GM12878 (cell line): Measurements from ENCODE around the gene KIF9. TPM values are rescaled to one million over a fixed set of nuclear protein-coding genes. Genes with fewer than 3 reads are reported as not detected.

Experiments used
- ATAC-seq: fragments of 200-7000 bp; cut with Tn5 transposase; 3 replicates; pipeline ENCODE4 v1.9.1; 2020; ENCODE audit warnings: mild to moderate bottlenecking, moderate library complexity
- BruUV-seq: library from RNA; stranded (reverse); fragments of 400-500 nt; replicated peaks from 2 replicates; lab custom pipeline; 2021; lab: Mats Ljungman, UMichigan
- CTCF ChIA-PET: fragments of 300-600 bp; sonication (Branson Sonifier 250); formaldehyde crosslinking; extraction: SDS; loops from one replicate; lab custom pipeline; 2021; ENCODE audit warnings: inconsistent platforms; lab: Yijun Ruan, JAX
- POLR2A ChIA-PET: fragments of 350-600 bp; formaldehyde crosslinking; extraction: SDS; loops from one replicate; lab custom pipeline; 2021; ENCODE audit warnings: inconsistent platforms; lab: Charles Lee
- RAD21 ChIA-PET: fragments of 300-600 bp; sonication (Branson Sonifier 250); formaldehyde crosslinking; loops from one replicate; lab custom pipeline; 2023; ENCODE audit warnings: antibody characterized with exemption; ENCODE audit not compliant: unreplicated experiment; lab: Charles Lee
- SMC1A ChIA-PET: fragments of 300-600 bp; sonication (Branson Sonifier 250); formaldehyde crosslinking; loops from one replicate; lab custom pipeline; 2023; ENCODE audit not compliant: unreplicated experiment, uncharacterized antibody; lab: Charles Lee
- DNase-seq: peaks from one replicate; pipeline ENCODE4 v3.0.0-alpha.2; 2011; ENCODE audit warnings: low read depth, low spot score
- FAIRE-seq: peaks from 3 replicates; lab custom pipeline; 2011; peaks lifted over from hg19 to GRCh38; lab: Jason Lieb, UNC
- H2AFZ ChIP-seq: 2 replicates; pipeline ENCODE4 v1.6.0; 2011; ENCODE audit warnings: low read depth, low read length, control low read depth; ENCODE audit not compliant: control insufficient read depth
- H3K27ac ChIP-seq: 2 replicates; pipeline ENCODE4 v1.5.1; 2011; ENCODE audit warnings: control low read depth; ENCODE audit not compliant: control insufficient read depth, insufficient read depth
- H3K27me3 ChIP-seq, 2 experiments: replicated peaks in 1 of 2; 2 replicates each; pipeline versions ENCODE4 v1.6.0 to v1.6.1; 2011; ENCODE audit warnings: low read length in 1 of 2; ENCODE audit not compliant: control insufficient read depth in 2 of 2, insufficient read depth in 2 of 2
- H3K36me3 ChIP-seq, 2 experiments: 2 replicates each; pipeline ENCODE4 v1.5.1; 2011; ENCODE audit warnings: low read length in 1 of 2; ENCODE audit not compliant: control insufficient read depth in 2 of 2, insufficient read depth in 2 of 2
- H3K4me1 ChIP-seq: 2 replicates; pipeline ENCODE4 v1.6.1; 2011; ENCODE audit warnings: mild to moderate bottlenecking, low read length, moderate library complexity, mixed read lengths; ENCODE audit not compliant: control insufficient read depth, insufficient read depth
- H3K4me2 ChIP-seq: 2 replicates; pipeline ENCODE4 v1.6.0; 2011; ENCODE audit warnings: control low read depth; ENCODE audit not compliant: control insufficient read depth, insufficient read depth
- H3K4me3 ChIP-seq: fragments of 200-600 bp; sonication (generic); 2 replicates; pipeline ENCODE4 v1.5.1; 2016
- H3K79me2 ChIP-seq: 2 replicates; pipeline ENCODE4 v1.6.0; 2011; ENCODE audit warnings: low read length; ENCODE audit not compliant: control insufficient read depth, insufficient read depth
- H3K9ac ChIP-seq: 2 replicates; pipeline ENCODE4 v1.8.0; 2011; ENCODE audit warnings: low read length, control low read depth, mixed read lengths; ENCODE audit not compliant: control insufficient read depth, insufficient read depth
- H3K9me3 ChIP-seq: replicated peaks from 3 replicates; pipeline ENCODE4 v1.5.1; 2011; ENCODE audit warnings: mild to moderate bottlenecking, low read length; ENCODE audit not compliant: control insufficient read depth, insufficient read depth
- H4K20me1 ChIP-seq: 2 replicates; pipeline ENCODE4 v1.6.0; 2011; ENCODE audit not compliant: control insufficient read depth, insufficient read depth
- BCL11A ChIP-seq: IDR thresholded peaks from 2 replicates; pipeline ENCODE4 v1.6.1; 2011; ENCODE audit warnings: low read depth, low read length
- CBFB ChIP-seq: IDR thresholded peaks from 2 replicates; pipeline ENCODE4 v1.6.1; 2016; ENCODE audit warnings: antibody characterized with exemption, low read depth
- CREM ChIP-seq: IDR thresholded peaks from 2 replicates; pipeline ENCODE4 v1.6.1; 2014; ENCODE audit warnings: antibody characterized with exemption, low read depth
- EED ChIP-seq: sonication (generic); IDR thresholded peaks from 2 replicates; pipeline ENCODE4 v1.6.1; 2016; ENCODE audit warnings: antibody characterized with exemption, low read depth
- FOXM1 ChIP-seq: IDR thresholded peaks from 2 replicates; pipeline ENCODE4 v1.6.1; 2012; ENCODE audit warnings: low read depth, mild to moderate bottlenecking, inconsistent platforms, low read length, moderate library complexity
- IKZF1 ChIP-seq: fragments of 450-650 bp; conservative IDR thresholded peaks from 2 replicates; pipeline ENCODE4 v1.6.1; 2017; ENCODE audit warnings: antibody characterized with exemption, mild to moderate bottlenecking
- IKZF2 ChIP-seq, 2 experiments: fragments of 450-650 bp; IDR thresholded peaks; 2 replicates each; pipeline ENCODE4 v1.6.1; 2017; ENCODE audit warnings: mild to moderate bottlenecking in 2 of 2, moderate library complexity in 2 of 2
- KAT2A ChIP-seq: conservative IDR thresholded peaks from 2 replicates; pipeline ENCODE4 v1.6.1; 2011; ENCODE audit warnings: low read depth, low read length; ENCODE audit not compliant: control insufficient read depth
- MEF2B ChIP-seq: fragments of 450-650 bp; IDR thresholded peaks from 2 replicates; pipeline ENCODE4 v1.6.1; 2018; ENCODE audit warnings: mild to moderate bottlenecking, moderate library complexity; ENCODE audit not compliant: partially characterized antibody, poor library complexity, severe bottlenecking
- MTA2 ChIP-seq: fragments of 450-650 bp; IDR thresholded peaks from 2 replicates; pipeline ENCODE4 v1.6.1; 2016; ENCODE audit warnings: low read depth, mild to moderate bottlenecking, moderate library complexity
- NFIC ChIP-seq: IDR thresholded peaks from 2 replicates; pipeline ENCODE4 v1.6.1; 2012; ENCODE audit warnings: low read depth, mild to moderate bottlenecking, inconsistent platforms, low read length, moderate library complexity
- RAD21 ChIP-seq: IDR thresholded peaks from 2 replicates; pipeline ENCODE4 v1.6.1; 2011; ENCODE audit warnings: mild to moderate bottlenecking, low read depth, low read length, moderate library complexity; ENCODE audit not compliant: insufficient read depth
- RB1 ChIP-seq: fragments of 450-650 bp; formaldehyde crosslinking; IDR thresholded peaks from 2 replicates; pipeline ENCODE4 v1.6.1; 2017; ENCODE audit warnings: mild to moderate bottlenecking, borderline replicate concordance
- RBBP5 ChIP-seq: fragments of 200-600 bp; sonication (generic); conservative IDR thresholded peaks from 2 replicates; pipeline ENCODE4 v1.6.1; 2016
- RUNX3 ChIP-seq: IDR thresholded peaks from 2 replicates; pipeline ENCODE4 v1.6.1; 2012; ENCODE audit warnings: low read length, inconsistent platforms
- SPI1 ChIP-seq: IDR thresholded peaks from 2 replicates; pipeline ENCODE4 v1.6.1; 2011; ENCODE audit warnings: low read depth, mild to moderate bottlenecking, low read length, moderate library complexity, borderline replicate concordance; ENCODE audit not compliant: insufficient read depth
- TCF12 ChIP-seq: IDR thresholded peaks from 2 replicates; pipeline ENCODE4 v1.6.1; 2011; ENCODE audit warnings: low read depth, mild to moderate bottlenecking, low read length
- ZNF622 ChIP-seq: fragments of 450-650 bp; IDR thresholded peaks from 2 replicates; pipeline ENCODE4 v1.6.1; 2017; ENCODE audit warnings: mild to moderate bottlenecking, inconsistent platforms
- WGBS: methylation state at CpG from one replicate; pipeline ENCODE4 v1.1.6; 2016; ENCODE audit warnings: low lambda C conversion rate; ENCODE audit not compliant: insufficient replicate concordance, insufficient coverage; ENCODE audit errors: missing lambda C conversion rate; 5-methylcytosine and 5-hydroxymethylcytosine counted together
- in situ Hi-C: fragments of 300-500 bp; cut with MboI; formaldehyde crosslinking; loops from 9 replicates; pipeline ENCODE4 v1.14.3; 2018; ENCODE audit warnings: mixed read lengths
- intact Hi-C: fragments of 100-400 bp; cut with micrococcal nuclease; formaldehyde crosslinking; loops from one replicate; pipeline ENCODE4 v1.14.2; 2022; ENCODE audit not compliant: unreplicated experiment
- polyA plus RNA-seq, 11 experiments: library from polyadenylated mRNA; depleted of rRNA in 4 of 11; unstranded in 6 of 11; stranded (reverse) in 5 of 11; fragments of >200 nt; fragmentation: Nextera tagmentation in 4 of 11; fragmentation: Illumina TruSeq in 1 of 11; extraction: Ambion mirVana in 4 of 11; extraction: Trizol in 1 of 11; gene quantifications; 1 replicate in 1 of 11; 2 replicates in 10 of 11; pipeline versions ENCODE4 v1.2.1 to v1.2.3, GENCODE V29; 2011 to 2016; ENCODE audit warnings: inconsistent platforms in 2 of 11, missing spikeins in 2 of 11, low read depth in 1 of 11
- total RNA-seq, 4 experiments: library from RNA; depleted of rRNA in 3 of 4; stranded (reverse); fragments of >200 nt in 3 of 4; fragmentation: Illumina TruSeq in 1 of 4; extraction: Trizol in 1 of 4; gene quantifications; 2 replicates each; pipeline versions ENCODE4 v1.2.1 to v1.2.3, GENCODE V29; 2013 to 2021
- TF ChIP-seq, protein P1 (sequence below): fragments of 450-650 bp; formaldehyde crosslinking; IDR thresholded peaks from 2 replicates; pipeline ENCODE4 v1.4.0; 2022; ENCODE audit warnings: mild to moderate bottlenecking, moderate library complexity

Gene KIF9
- total and polyA plus RNA-seq, 10 of the 15 experiments (the other 5 are each of a cell fraction or from before 2014, with no cell fraction given) = 3.0 to 10.2 (median 5.9) TPM

DNA sequence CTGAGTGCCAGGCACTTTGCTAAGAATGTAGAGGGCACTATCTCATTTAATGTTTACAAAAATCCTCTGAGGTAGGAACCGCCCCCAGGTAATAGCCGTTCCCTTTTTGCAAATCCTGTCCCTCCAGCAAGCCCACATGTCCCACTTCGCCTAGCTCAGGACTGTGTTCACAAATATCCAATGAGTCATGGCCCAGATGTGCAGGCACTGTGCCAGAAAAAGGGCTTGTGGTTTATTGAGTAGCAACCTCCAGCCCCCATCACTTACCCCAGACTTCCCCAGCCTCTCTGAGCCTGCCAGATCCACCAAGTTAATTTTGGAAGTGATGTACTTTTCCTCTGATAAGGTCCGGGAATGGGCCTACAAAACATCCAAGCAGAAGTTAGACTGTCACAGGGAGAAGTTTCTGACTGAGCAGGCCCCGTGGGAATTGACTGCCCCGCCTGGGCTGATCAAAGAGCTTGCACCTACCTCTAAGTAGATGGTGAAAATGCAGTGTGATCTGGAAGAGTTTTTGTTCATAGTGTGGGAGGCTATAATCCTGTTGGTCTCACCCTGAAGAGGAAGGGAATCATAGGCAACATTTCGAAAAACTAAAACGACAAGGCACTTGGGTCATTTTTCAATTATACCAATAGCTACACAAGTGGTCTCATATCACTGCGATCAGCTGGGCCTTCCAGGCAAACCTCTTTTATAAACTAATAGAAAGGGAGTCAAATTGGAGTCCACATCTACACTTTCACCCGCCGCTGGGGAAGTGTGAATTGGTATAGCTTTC lies 15.7 kb downstream of the KIF9 start:
- Histone ChIP-seq H4K20me1 (no peaks in the 10 kb centered on the region), H3K79me2 (no peaks in the 10 kb centered on the region), H2AFZ (peak overlapping the region; percentile 42), H3K36me3 (no peaks in the 10 kb centered on the region), H3K27me3 (no peaks in the 10 kb centered on the region), H3K9ac (no peak overlapping the region), H3K9me3 (no peaks in the 10 kb centered on the region), H3K4me2 (peak overlapping the region; percentile 19; the same call in 1 of the 2 replicates), H3K4me3 (no peak overlapping the region), H3K4me1 (peaks cover 11% of the 10 kb centered on the region), H3K27ac (no peak overlapping the region)
- DNase-seq (peak; percentile 51), FAIRE-seq (no peak), ATAC-seq (peak; percentile 79)
- no TSS peak for BruUV-seq
- intact Hi-C loops = no loop called here
- SMC1A ChIA-PET = interaction anchor here (0.6 to 1.8 kb wide), 13 partner anchors 10 to 247 kb away, joined by 3 to 7 read pairs (median 3); no protein-coding TSS in a partner anchor
- CTCF ChIA-PET = interaction anchor here (0.7 to 1.1 kb wide), 4 partner anchors 17 to 184 kb away, joined by 3 to 5 read pairs (median 3); no protein-coding TSS in a partner anchor
- 39% methylated on average over 11 of the region's 11 CpGs for WGBS
- TF ChIP-seq BCL11A (0 out of 2 replicates have a peak, but pooled peaks have one; percentile 10), MTA2 (0 out of 2 replicates have a peak, but pooled peaks have one; percentile 16), RAD21 (0 out of 2 replicates have a peak, but pooled peaks have one; percentile 3), IKZF2 (IDR thresholded peaks at IDR 0.05) (peak; percentile 50 to 60), CBFB (peak; percentile 58; the same call in 1 of the 2 replicates), TCF12 (0 out of 2 replicates have a peak, but pooled peaks have one; percentile 56), IKZF1 (peak; percentile 52), RB1 (no peak), RUNX3 (peak; percentile 85), MEF2B (peak; percentile 92), FOXM1 (0 out of 2 replicates have a peak, but pooled peaks have one; percentile 24), ZNF622 (no peak), RBBP5 (no peak), EED (peak; percentile 80), CREM (peak; percentile 9; the same call in 1 of the 2 replicates), SPI1 (peak; percentile 2; the same call in 1 of the 2 replicates), NFIC (0 out of 2 replicates have a peak, but pooled peaks have one; percentile 26), KAT2A (no peak)
- TF ChIP-seq, protein P1, sequence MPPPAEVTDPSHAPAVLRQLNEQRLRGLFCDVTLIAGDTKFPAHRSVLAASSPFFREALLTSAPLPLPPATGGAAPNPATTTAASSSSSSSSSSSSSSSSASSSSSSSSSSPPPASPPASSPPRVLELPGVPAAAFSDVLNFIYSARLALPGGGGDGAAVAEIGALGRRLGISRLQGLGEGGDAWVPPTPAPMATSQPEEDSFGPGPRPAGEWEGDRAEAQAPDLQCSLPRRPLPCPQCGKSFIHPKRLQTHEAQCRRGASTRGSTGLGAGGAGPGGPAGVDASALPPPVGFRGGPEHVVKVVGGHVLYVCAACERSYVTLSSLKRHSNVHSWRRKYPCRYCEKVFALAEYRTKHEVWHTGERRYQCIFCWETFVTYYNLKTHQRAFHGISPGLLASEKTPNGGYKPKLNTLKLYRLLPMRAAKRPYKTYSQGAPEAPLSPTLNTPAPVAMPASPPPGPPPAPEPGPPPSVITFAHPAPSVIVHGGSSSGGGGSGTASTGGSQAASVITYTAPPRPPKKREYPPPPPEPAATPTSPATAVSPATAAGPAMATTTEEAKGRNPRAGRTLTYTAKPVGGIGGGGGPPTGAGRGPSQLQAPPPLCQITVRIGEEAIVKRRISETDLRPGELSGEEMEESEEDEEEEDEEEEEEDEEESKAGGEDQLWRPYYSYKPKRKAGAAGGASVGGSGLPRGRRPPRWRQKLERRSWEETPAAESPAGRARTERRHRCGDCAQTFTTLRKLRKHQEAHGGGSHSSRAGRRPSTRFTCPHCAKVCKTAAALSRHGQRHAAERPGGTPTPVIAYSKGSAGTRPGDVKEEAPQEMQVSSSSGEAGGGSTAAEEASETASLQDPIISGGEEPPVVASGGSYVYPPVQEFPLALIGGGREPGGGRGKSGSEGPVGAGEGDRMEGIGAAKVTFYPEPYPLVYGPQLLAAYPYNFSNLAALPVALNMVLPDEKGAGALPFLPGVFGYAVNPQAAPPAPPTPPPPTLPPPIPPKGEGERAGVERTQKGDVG = no peak
- in situ Hi-C loops = no loop called here
- POLR2A ChIA-PET = interaction anchor here (0.5 to 1.8 kb wide), 7 partner anchors 9 to 240 kb away, joined by 3 to 5 read pairs (median 4); no protein-coding TSS in a partner anchor
- RAD21 ChIA-PET = interaction anchor here (0.9 to 1.6 kb wide), 5 partner anchors 12 to 340 kb away, joined by 3 to 6 read pairs (median 4); partner anchors contain the start of gene SETD2
